GM18951 (cell line): ENCODE measurements around the gene MSANTD7.

Source experiments
- POLR2A ChIP-seq: IDR thresholded peaks from 4 replicates; pipeline ENCODE4 v1.6.1; 2011; ENCODE audit warnings: mild to moderate bottlenecking; ENCODE audit not compliant: insufficient read length, insufficient read depth; ENCODE audit errors: extremely low read depth
- in situ Hi-C: fragments of 300-500 bp; cut with MboI; formaldehyde crosslinking; loops from one replicate; pipeline ENCODE4 v1.12.0; 2022; ENCODE audit warnings: low sequenced_read_pairs, mixed read lengths, inconsistent platforms; ENCODE audit not compliant: unreplicated experiment

The MSANTD7 gene, protein sequence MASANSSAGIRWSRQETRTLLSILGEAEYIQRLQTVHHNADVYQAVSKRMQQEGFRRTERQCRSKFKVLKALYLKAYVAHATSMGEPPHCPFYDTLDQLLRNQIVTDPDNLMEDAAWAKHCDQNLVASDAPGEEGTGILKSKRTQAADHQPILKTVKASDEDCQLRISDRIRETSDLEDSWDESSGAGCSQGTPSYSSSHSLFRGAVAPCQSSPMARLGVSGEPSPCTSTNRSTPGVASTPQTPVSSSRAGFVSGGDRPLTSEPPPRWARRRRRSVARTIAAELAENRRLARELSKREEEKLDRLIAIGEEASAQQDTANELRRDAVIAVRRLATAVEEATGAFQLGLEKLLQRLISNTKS

DNA sequence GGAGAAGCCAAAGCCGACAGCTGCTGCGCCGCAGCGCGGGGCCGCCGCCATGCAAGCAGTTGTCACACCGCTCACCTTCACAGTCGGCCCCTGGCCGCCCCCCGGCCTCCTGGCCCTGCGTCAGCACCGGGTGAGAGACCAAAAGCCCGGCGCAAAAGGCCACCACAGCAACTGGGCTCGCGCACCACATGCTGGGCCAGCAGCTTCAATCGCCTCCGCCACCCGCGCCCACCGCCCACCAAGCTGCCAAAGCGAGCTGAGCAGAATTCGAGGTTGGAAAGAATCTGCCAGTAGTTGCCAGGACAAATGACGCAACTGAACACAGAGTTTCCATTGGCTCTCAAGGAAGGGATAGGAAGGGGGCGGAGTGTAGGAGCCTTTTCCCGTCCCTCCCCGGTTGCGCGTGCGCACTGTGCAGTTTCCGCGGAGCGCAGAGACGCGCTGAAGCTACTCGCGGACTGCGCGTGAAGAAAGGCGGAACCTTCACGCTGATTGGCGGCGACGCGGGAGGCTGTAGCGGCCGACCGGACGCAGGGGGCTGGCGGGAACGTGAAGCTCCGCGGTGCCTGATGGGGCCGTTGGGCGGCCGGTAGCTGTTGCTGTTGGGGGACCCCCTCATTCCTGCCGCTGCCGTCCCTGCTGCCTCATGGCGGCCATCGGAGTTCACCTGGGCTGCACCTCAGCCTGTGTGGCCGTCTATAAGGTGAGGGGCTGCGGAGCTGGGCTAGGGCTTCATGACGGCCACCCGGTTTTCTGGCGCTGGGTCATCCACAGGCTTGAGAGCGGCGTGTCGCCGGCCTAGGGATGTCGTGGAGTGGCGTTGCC lies at the start of gene MSANTD7, which contains the start of the genes CDNF and HSPA14:
TSS of gene MSANTD7 (plus strand) at position 550 of the 825 bp plus-strand sequence. CDS start 3,979 bp downstream, outside the sequence.
TSS of gene CDNF (minus strand) at position 281 of the 825 bp plus-strand sequence. CDS start at position 190, 91 bp downstream.
TSS of gene HSPA14 (plus strand) at position 550 of the 825 bp plus-strand sequence. CDS start at position 647, 97 bp downstream.
- in situ Hi-C loops = no loop called here
- TF ChIP-seq POLR2A = peak; percentile 91

DNA sequence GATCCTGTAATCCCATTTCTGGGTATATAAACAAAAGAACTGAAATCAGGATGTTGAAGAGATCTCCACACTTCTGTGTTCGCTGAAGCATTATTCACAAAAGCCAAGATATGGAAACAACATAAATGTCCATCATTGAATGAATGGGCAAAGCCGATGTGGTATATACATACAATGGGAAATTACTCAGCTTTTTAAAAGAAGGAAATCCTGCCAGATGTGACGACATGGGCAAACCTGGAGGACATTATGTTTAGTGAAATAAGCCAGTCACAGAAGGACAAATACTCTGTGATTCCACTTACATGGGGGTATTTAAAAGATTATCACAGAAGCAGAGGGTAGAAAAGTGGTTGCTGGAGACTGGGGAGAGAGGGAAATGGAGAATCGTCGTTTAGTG lies 39.5 kb upstream of the MSANTD7 start:
- TF ChIP-seq POLR2A = no peak
- in situ Hi-C loops = no loop called here

DNA sequence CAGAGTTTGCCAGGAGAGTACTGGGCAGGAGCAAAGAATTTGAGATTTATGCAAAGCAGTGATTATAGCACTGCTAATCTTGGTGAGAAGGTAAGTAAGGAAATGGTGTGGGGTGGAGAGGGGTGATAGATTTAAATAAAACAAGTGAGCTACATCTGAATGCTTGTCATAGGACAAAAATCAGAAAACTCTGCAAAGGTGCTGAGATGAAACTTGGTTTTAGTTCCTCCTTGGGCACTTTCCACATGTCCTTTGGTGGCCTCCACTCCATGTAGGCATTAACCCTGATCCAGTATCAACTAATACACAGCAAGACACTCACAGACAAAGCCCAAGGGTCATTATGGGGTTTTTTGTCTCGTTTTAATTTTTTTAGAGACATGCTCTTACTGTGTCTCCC lies 37.7 kb upstream of the MSANTD7 start:
- TF ChIP-seq POLR2A = no peak
- in situ Hi-C loops = loop anchor here (25.0 kb wide), 1 partner anchor 288 kb away; no protein-coding TSS in a partner anchor

DNA sequence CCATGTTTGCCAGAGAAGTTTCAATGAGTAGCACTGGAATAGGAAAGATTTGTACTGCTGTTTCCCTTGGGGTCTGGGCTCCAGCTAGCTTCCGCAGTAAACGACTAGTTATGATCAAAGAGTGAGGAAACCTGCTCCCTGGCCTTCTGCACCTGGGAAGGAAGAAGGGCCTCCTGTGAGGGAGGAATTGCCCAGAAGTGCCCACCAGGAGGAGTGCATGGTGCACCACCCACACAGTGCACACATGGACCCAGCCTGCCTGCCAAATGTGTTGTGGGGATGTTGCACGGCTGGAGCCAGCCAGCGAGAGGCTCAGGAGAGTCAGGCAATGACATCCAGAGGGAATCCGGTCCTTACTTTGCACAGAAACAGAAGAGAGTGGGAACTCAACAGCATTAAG lies 36.4 kb upstream of the MSANTD7 start:
- in situ Hi-C loops = loop anchor here (25.0 kb wide), 1 partner anchor 289 kb away; no protein-coding TSS in a partner anchor
- TF ChIP-seq POLR2A = no peak

DNA sequence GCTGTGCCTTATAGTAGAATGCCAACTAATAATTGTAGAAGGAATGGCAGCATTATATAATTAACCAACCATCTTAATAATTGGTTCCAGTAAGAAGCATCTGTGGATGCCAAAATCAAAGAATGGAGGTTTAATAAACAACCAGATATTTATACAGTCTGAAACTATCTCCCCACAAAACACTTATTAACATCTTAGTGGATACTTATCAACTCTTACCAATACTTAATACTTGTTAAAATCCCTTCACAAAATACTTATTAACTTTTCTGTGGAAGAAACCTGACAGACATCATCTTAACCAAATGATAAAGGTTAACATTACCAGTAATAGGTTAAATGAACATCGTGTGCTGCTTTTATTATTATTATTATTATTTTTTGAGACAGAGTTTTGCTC lies 34.3 kb upstream of the MSANTD7 start:
- in situ Hi-C loops = loop anchor here (25.0 kb wide), 1 partner anchor 292 kb away; no protein-coding TSS in a partner anchor
- TF ChIP-seq POLR2A = no peak

DNA sequence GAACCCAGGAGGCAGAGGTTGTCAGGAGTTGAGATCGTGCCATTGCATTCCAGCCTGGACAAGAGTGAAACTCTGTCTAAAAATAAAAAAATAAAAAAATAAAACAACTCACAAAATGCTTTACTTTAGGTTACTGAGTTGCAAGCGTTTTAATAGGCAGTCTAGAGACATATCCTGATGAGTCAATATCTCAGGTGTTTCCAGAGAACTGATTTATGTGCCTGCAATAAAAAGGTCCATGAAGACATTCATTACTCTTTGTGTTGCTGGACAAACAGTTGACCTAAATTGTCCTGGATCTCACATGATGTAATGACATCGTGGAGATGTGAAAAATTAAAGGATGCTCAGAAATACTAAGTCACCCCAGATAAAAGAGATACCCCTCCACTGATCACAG lies 31.8 kb upstream of the MSANTD7 start:
- in situ Hi-C loops = loop anchor here (25.0 kb wide), 1 partner anchor 294 kb away; no protein-coding TSS in a partner anchor
- TF ChIP-seq POLR2A = no peak

DNA sequence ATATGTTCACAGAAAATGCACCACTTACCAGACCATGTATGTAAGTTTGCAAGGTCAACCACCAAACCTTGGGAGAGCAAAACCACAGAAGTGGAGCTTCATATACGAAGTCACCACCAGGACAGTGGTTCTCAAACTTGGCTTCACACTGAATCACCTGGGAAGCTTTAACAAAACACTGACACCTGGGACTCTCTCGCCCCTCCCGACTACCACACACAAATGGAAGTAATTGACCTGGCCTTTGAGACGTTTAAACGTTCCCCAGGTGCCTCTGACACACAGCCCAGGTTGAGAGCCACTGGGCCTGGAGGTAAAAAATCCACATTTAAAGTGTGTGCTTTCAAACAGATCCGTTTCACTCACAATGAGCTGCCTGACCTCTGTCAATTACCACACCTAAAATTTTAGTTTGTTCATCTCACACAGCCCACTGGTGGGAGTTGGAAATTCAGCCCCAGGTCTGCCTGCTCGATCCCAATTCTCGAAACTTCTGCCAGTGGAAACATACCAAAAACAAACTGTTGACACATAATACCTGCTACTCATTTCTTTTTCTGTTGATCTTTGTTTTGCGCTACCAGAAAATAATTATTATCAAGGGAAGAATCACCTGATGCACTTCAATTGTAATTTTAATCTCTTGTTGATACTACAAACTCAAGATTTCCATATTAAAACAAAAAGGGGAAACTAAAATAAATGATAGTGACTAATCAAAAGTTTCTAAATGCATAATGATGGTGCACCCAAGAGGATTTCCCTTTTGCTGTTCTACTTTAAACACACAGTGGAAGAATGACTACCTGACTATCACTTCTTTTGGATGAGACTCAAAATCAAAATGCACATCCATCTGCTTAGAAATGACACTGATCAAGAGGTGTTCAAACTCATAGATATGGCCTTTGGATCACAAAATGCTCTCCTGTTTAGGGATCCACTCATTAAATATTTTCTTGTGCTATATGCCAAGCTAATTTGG lies 26.8 kb upstream of the MSANTD7 start:
- in situ Hi-C loops = loop anchor here (25.0 kb wide), 1 partner anchor 299 kb away; no protein-coding TSS in a partner anchor
- TF ChIP-seq POLR2A = no peak

DNA sequence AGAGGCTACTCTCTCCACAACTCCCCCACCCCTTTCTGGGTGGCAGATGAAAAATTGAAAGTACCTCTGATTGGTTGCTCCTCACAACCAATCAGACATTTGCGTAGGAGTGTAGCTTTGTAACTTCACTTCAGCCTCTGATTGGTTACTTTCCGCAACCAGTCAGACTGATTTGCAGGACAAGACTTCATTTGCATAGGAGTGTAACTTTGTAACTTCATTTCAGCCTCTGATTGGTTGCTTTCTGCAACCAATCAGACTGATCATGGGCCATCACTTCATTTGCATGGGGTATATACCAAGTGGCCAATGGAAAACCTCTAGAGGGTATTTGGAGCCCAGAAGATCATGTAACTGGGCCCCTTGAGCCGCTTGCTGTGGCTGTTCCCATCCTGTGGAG lies 25.8 kb upstream of the MSANTD7 start:
- in situ Hi-C loops = loop anchor here (25.0 kb wide), 1 partner anchor 300 kb away; no protein-coding TSS in a partner anchor
- no peak for TF ChIP-seq POLR2A

DNA sequence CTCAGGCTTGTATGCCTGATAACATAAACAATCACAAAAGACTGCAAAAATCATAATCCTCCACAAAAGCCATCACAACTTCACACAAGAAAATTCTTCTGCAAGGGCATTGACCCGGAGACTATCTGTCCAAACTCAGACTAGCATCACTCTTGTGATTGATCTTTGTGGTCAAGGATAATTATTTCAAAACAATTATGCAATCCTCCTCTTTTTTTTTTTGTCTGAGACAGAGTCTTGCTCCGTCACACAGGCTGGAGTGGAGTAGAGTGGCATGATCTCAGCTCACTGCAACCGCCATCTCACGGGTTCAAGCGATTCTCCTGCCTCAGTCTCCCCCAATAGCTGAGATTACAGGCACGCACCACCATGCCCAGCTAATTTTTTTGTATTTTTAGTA lies 22.4 kb upstream of the MSANTD7 start:
- no peak for TF ChIP-seq POLR2A
- in situ Hi-C loops = loop anchor here (25.0 kb wide), 1 partner anchor 303 kb away; no protein-coding TSS in a partner anchor

DNA sequence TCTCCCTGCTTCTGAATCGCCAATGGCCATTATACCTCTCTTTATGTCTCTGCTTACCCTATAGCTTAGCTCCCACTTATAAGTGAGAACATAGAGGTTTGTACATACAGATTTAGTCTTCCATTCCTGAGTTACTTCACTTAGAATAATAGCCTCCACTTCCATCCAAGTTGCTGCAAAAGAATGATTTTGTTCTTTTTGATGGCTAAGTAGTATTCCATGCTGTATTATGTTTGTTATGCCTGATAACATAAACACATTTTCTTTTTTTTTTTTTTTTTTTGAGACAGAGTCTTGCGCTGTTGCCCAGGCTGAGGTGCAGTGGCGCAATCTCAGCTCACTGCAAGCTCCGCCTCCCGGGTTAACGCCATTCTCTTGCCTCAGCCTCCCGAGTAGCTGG lies 21.4 kb upstream of the MSANTD7 start:
- in situ Hi-C loops = loop anchor here (25.0 kb wide), 1 partner anchor 304 kb away; no protein-coding TSS in a partner anchor

DNA sequence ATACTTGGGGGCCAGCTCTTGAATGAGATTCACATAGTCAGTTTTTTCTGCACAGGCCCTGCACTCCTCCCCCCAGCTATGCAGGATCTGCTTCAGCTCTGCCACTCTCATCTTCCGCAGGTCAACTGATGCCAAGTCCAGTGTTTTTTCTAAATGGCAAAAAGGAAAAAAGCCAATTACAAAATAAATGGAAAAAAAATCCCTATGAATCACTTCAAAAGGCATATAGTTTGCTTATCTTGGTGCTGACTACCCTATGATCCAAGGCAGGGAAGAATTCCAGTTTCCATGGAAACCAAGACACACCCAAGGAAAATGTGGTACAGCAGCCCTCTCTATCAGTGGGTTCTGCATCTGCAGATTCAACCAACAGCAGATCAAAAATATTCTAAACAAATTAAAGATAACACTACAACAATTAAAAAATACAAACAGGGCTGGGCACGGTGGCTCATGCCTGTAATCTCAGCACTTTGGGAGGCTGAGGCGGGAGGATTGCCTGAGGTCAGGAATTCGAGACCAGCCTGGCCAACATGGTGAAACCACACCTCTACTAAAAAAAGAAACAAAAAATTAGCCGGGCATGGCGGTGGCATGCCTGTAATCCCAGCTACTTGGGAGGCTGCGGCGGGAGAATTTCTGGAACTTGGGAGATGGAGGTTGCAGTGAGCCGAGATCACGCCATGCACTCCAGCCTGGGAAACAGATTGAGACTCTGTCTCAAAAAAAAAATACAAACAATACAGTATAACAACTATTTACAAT lies 17.9 kb upstream of the MSANTD7 start:
- no peak for TF ChIP-seq POLR2A
- in situ Hi-C loops = loop anchor here (10.0 to 25.0 kb wide), 2 partner anchors 225 to 308 kb away; no protein-coding TSS in a partner anchor
